NCI-H1436 (cell line): ENCODE measurements around the gene PLPP3.

ENCODE experiments used
- DNase-seq: peaks from one replicate; lab custom pipeline; 2025; lab: John Stamatoyannopoulos, UW

PLPP3 gene

GRCh38 chr1:56461158-56462127, 117.9 kb downstream of the PLPP3 start:
- no peak for DNase-seq

GRCh38 chr1:56459260-56459659, 120.1 kb downstream of the PLPP3 start:
- no peak for DNase-seq

- DNase-seq, result no peak
These were observed 121.5 kb downstream of the PLPP3 start for GRCh38 chr1:56457756-56458375.

- DNase-seq, result no peak
These were observed 122.8 kb downstream of the PLPP3 start for GRCh38 chr1:56456435-56457101.

GRCh38 chr1:56453417-56454078, 125.8 kb downstream of the PLPP3 start:
- no peak for DNase-seq

GRCh38 chr1:56453016-56453415, 126.3 kb downstream of the PLPP3 start:
- no peak for DNase-seq

- no peak for DNase-seq
These were observed 127.0 kb downstream of the PLPP3 start for GRCh38 chr1:56452027-56453011.

GRCh38 chr1:56451491-56451890, 127.9 kb downstream of the PLPP3 start:
- no peak for DNase-seq

- no peak for DNase-seq
These were observed 129.2 kb downstream of the PLPP3 start for GRCh38 chr1:56450004-56450666.

GRCh38 chr1:56448529-56449300, 130.6 kb downstream of the PLPP3 start:
- DNase-seq, result no peak

- no peak for DNase-seq
These were observed 131.5 kb downstream of the PLPP3 start for GRCh38 chr1:56447823-56448222.

GRCh38 chr1:56446531-56447098, 132.7 kb downstream of the PLPP3 start:
- DNase-seq, result no peak

GRCh38 chr1:56444960-56445646, 134.3 kb downstream of the PLPP3 start:
- no peak for DNase-seq
